Measurements from ENCODE around the gene STYX. TPM values are rescaled to one million over a fixed set of nuclear protein-coding genes. Genes with fewer than 3 reads are reported as not detected.
A peak's percentile ranks its signal among the peaks of the same experiment; 100 is the strongest.

STYX gene
- total and polyA plus RNA-seq, 4 donors = 3.9 to 21.6 (median 7.2) TPM

- ATAC-seq (ENCODE audit: insufficient read depth, low FRiP score) = no peak
- no peaks in the 10 kb centered on the region for H3K36me3 ChIP-seq (ENCODE audit: control insufficient read depth in 4 of 4, insufficient read depth in 4 of 4, low read length in 4 of 4)
- TF ChIP-seq CTCF (IDR thresholded peaks at IDR 0.05; ENCODE audit: control extremely low read depth, extremely low read depth) = no peak
- H3K27me3 ChIP-seq (ENCODE audit: control insufficient read depth in 3 of 3, insufficient read depth in 3 of 3, low read length in 2 of 3) = no peaks in the 10 kb centered on the region
- peak in 2 of 3 donors; percentile 57 to 70 for DNase-seq
- peaks cover 0 to 4% (median 0%) of the 10 kb centered on the region in 5 donors for H3K4me1 ChIP-seq (ENCODE audit: control insufficient read depth in 5 of 5, insufficient read depth in 5 of 5, low read length in 5 of 5)
- H3K27ac ChIP-seq (ENCODE audit: low read depth in 1 of 2, low read length in 1 of 2) = peak overlapping the region; percentile 9 to 41
- H3K4me3 ChIP-seq = no peak overlapping the region
- H3K9me3 ChIP-seq (ENCODE audit: control insufficient read depth in 4 of 4, insufficient read depth in 3 of 4, low read length in 3 of 4) = no peaks in the 10 kb centered on the region
- no peak overlapping the region for H3K9ac ChIP-seq (ENCODE audit: insufficient read depth in 1 of 2, low read length in 2 of 2)
- 61 to 64% methylated on average over 5 of the region's 5 CpGs for WGBS, 2 donors
These were observed 71.2 kb downstream of the STYX start for GRCh38 chr14:52801014-52801712.

GRCh38 chr14:52802597-52802996 is 72.6 kb downstream of the STYX start:
- H3K36me3 ChIP-seq (ENCODE audit: control insufficient read depth in 4 of 4, insufficient read depth in 4 of 4, low read length in 4 of 4) = no peaks in the 10 kb centered on the region
- DNase-seq (no peak), ATAC-seq (ENCODE audit: insufficient read depth, low FRiP score) (no peak)
- no peak overlapping the region for H3K9ac ChIP-seq (ENCODE audit: insufficient read depth in 1 of 2, low read length in 2 of 2)
- peak overlapping the region in 1 of 2 donors; percentile 4 for H3K27ac ChIP-seq (ENCODE audit: low read depth in 1 of 2, low read length in 1 of 2)
- TF ChIP-seq CTCF (IDR thresholded peaks at IDR 0.05; ENCODE audit: control extremely low read depth, extremely low read depth) = no peak
- peaks cover 0 to 4% (median 0%) of the 10 kb centered on the region in 5 donors for H3K4me1 ChIP-seq (ENCODE audit: control insufficient read depth in 5 of 5, insufficient read depth in 5 of 5, low read length in 5 of 5)
- 88 to 89% methylated on average over 3 of the region's 3 CpGs for WGBS, 2 donors
- no peaks in the 10 kb centered on the region for H3K27me3 ChIP-seq (ENCODE audit: control insufficient read depth in 3 of 3, insufficient read depth in 3 of 3, low read length in 2 of 3)
- H3K9me3 ChIP-seq (ENCODE audit: control insufficient read depth in 4 of 4, insufficient read depth in 3 of 4, low read length in 3 of 4) = no peaks in the 10 kb centered on the region
- H3K4me3 ChIP-seq = no peak overlapping the region

- DNase-seq (no peak), ATAC-seq (ENCODE audit: insufficient read depth, low FRiP score) (no peak)
- Histone ChIP-seq H3K27me3 (ENCODE audit: control insufficient read depth in 3 of 3, insufficient read depth in 3 of 3, low read length in 2 of 3) (no peaks in the 10 kb centered on the region), H3K36me3 (ENCODE audit: control insufficient read depth in 4 of 4, insufficient read depth in 4 of 4, low read length in 4 of 4) (no peaks in the 10 kb centered on the region), H3K4me1 (ENCODE audit: control insufficient read depth in 5 of 5, insufficient read depth in 5 of 5, low read length in 5 of 5) (peaks cover 0 to 4% (median 0%) of the 10 kb centered on the region in 5 donors), H3K9me3 (ENCODE audit: control insufficient read depth in 4 of 4, insufficient read depth in 3 of 4, low read length in 3 of 4) (no peaks in the 10 kb centered on the region), H3K4me3 (no peak overlapping the region), H3K9ac (ENCODE audit: insufficient read depth in 1 of 2, low read length in 2 of 2) (no peak overlapping the region), H3K27ac (ENCODE audit: low read depth in 1 of 2, low read length in 1 of 2) (no peak overlapping the region)
- no peak for TF ChIP-seq CTCF (IDR thresholded peaks at IDR 0.05; ENCODE audit: control extremely low read depth, extremely low read depth)
- 85 to 89% methylated on average over 4 of the region's 4 CpGs for WGBS, 2 donors
These were observed 76.1 kb downstream of the STYX start for GRCh38 chr14:52806115-52806514.

Measured in lung (tissue), 12 donors.